Liver (tissue), 9 donors: Measurements from ENCODE around the gene MEF2D. TPM values are rescaled to one million over a fixed set of nuclear protein-coding genes. Genes with fewer than 3 reads are reported as not detected.

Experiments used
- DNase-seq: peaks from one replicate; pipeline ENCODE4 v3.0.0-alpha.2; 2017; ENCODE audit warnings: low spot score
- H3K27ac ChIP-seq, 2 donors: one replicate each; pipeline ENCODE4 v1.7.0; 2013; ENCODE audit warnings: inconsistent platforms in 2 of 2, low read length in 2 of 2, control low read depth in 1 of 2, low read depth in 1 of 2, mild to moderate bottlenecking in 1 of 2
- H3K27me3 ChIP-seq, 4 donors: one replicate each; pipeline versions ENCODE4 v1.6.1 to v1.7.0; 2013; ENCODE audit warnings: low read length in 3 of 4, inconsistent platforms in 1 of 4, mild to moderate bottlenecking in 1 of 4, moderate library complexity in 1 of 4; ENCODE audit not compliant: control insufficient read depth in 4 of 4, insufficient read depth in 4 of 4
- H3K36me3 ChIP-seq, 4 donors: one replicate each; pipeline versions ENCODE4 v1.6.1 to v1.7.0; 2013; ENCODE audit warnings: low read length in 3 of 4, mild to moderate bottlenecking in 3 of 4, low read depth in 1 of 4, moderate library complexity in 1 of 4; ENCODE audit not compliant: control insufficient read depth in 4 of 4, insufficient read depth in 3 of 4
- H3K4me1 ChIP-seq, 4 donors: one replicate each; pipeline versions ENCODE4 v1.6.1 to v1.7.0; 2013; ENCODE audit warnings: low read length in 3 of 4, mild to moderate bottlenecking in 3 of 4, moderate library complexity in 1 of 4; ENCODE audit not compliant: control insufficient read depth in 4 of 4, insufficient read depth in 4 of 4
- H3K4me3 ChIP-seq, 3 donors: one replicate each; pipeline versions ENCODE4 v1.6.1 to v1.7.0; 2013; ENCODE audit warnings: low read length in 3 of 3, control low read depth in 1 of 3, low read depth in 1 of 3, mild to moderate bottlenecking in 1 of 3
- H3K9ac ChIP-seq, 2 donors: one replicate each; pipeline ENCODE4 v1.7.0; 2013; ENCODE audit warnings: low read length in 2 of 2, mild to moderate bottlenecking in 2 of 2, moderate library complexity in 2 of 2, control low read depth in 1 of 2, low read depth in 1 of 2
- H3K9me3 ChIP-seq, 4 donors: one replicate each; pipeline versions ENCODE4 v1.6.1 to v1.7.0; 2013; ENCODE audit warnings: low read length in 3 of 4; ENCODE audit not compliant: control insufficient read depth in 4 of 4
- EGR1 ChIP-seq, 2 donors: IDR thresholded peaks; 2 replicates each; pipeline ENCODE4 v1.6.1; 2016 to 2018; ENCODE audit warnings: antibody characterized with exemption in 2 of 2, low read depth in 2 of 2
- FOXA1 ChIP-seq: IDR thresholded peaks from 2 replicates; pipeline ENCODE4 v1.6.1; 2016; ENCODE audit warnings: antibody characterized with exemption
- FOXA2 ChIP-seq: IDR thresholded peaks from 2 replicates; pipeline ENCODE4 v1.6.1; 2016; ENCODE audit warnings: antibody characterized with exemption
- GABPA ChIP-seq, 2 donors: IDR thresholded peaks in 1 of 2; conservative IDR thresholded peaks in 1 of 2; 2 replicates each; pipeline ENCODE4 v1.6.1; 2016; ENCODE audit warnings: antibody characterized with exemption in 2 of 2, mild to moderate bottlenecking in 1 of 2, moderate library complexity in 1 of 2
- HNF4A ChIP-seq, 2 donors: conservative IDR thresholded peaks; 2 replicates each; pipeline ENCODE4 v1.6.1; 2016; ENCODE audit warnings: antibody characterized with exemption in 2 of 2, mild to moderate bottlenecking in 2 of 2
- HNF4G ChIP-seq: IDR thresholded peaks from 2 replicates; pipeline ENCODE4 v1.6.1; 2016; ENCODE audit warnings: antibody characterized with exemption
- JUND ChIP-seq, 2 donors: IDR thresholded peaks; 2 replicates each; pipeline ENCODE4 v1.6.1; 2016; ENCODE audit warnings: antibody characterized with exemption in 2 of 2
- NR2F2 ChIP-seq: IDR thresholded peaks from 2 replicates; pipeline ENCODE4 v1.6.1; 2016; ENCODE audit warnings: antibody characterized with exemption
- RAD21 ChIP-seq, 2 donors: IDR thresholded peaks; 2 replicates each; pipeline ENCODE4 v1.6.1; 2016; ENCODE audit warnings: antibody characterized with exemption in 2 of 2, mild to moderate bottlenecking in 2 of 2
- RXRA ChIP-seq, 2 donors: IDR thresholded peaks; 2 replicates each; pipeline ENCODE4 v1.6.1; 2017 to 2018; ENCODE audit warnings: antibody characterized with exemption in 2 of 2, mild to moderate bottlenecking in 1 of 2
- SP1 ChIP-seq: IDR thresholded peaks from 2 replicates; pipeline ENCODE4 v1.6.1; 2018; ENCODE audit warnings: antibody characterized with exemption, mild to moderate bottlenecking
- TAF1 ChIP-seq: conservative IDR thresholded peaks from 2 replicates; pipeline ENCODE4 v1.6.1; 2016; ENCODE audit warnings: antibody characterized with exemption, mild to moderate bottlenecking
- YY1 ChIP-seq: IDR thresholded peaks from 2 replicates; pipeline ENCODE4 v1.6.1; 2016; ENCODE audit warnings: antibody characterized with exemption, mild to moderate bottlenecking
- WGBS: extraction: QIAGEN DNeasy Blood & Tissue Kit; methylation state at CpG from one replicate; pipeline ENCODE4 v1.1.7; 2013; 5-methylcytosine and 5-hydroxymethylcytosine counted together
- polyA plus RNA-seq, 2 donors: library from polyadenylated mRNA; stranded (reverse) in 1 of 2; unstranded in 1 of 2; fragments of 200-250 nt in 1 of 2; fragments of >200 nt in 1 of 2; fragmentation: Nextera tagmentation in 1 of 2; extraction: Ambion mirVana in 1 of 2; gene quantifications; one replicate each; pipeline versions ENCODE4 v1.2.1 to v1.2.3, GENCODE V29; 2013 to 2015
- total RNA-seq, 2 donors: library from RNA; depleted of rRNA; stranded (reverse); fragments of >200 nt; gene quantifications; one replicate each; pipeline ENCODE4 v1.2.3, GENCODE V29; 2014
- TF ChIP-seq, protein P1 (sequence below): IDR thresholded peaks from 2 replicates; pipeline ENCODE4 v1.6.1; 2016; ENCODE audit warnings: antibody characterized with exemption
- TF ChIP-seq, protein P2 (sequence below): IDR thresholded peaks from 2 replicates; pipeline ENCODE4 v1.6.1; 2016; ENCODE audit warnings: antibody characterized with exemption
- TF ChIP-seq, protein P3 (sequence below): fragments of 150-350 bp; IDR thresholded peaks from 2 replicates; pipeline ENCODE4 v1.5.1; 2017; ENCODE audit warnings: improper control_type of control experiment, low read depth, low read length; ENCODE audit not compliant: missing input control
- TF ChIP-seq, protein P4 (sequence below): IDR thresholded peaks from 2 replicates; pipeline ENCODE4 v1.6.1; 2016; ENCODE audit warnings: antibody characterized with exemption, mild to moderate bottlenecking
- TF ChIP-seq, protein P5 (sequence below): IDR thresholded peaks from 2 replicates; pipeline ENCODE4 v1.6.1; 2016; ENCODE audit warnings: antibody characterized with exemption
- donor health status: healthy.
- donor health status: healthy.
- donor health status: healthy.
- donor health status: healthy.
- donor health status: healthy.

The MEF2D gene
- total and polyA plus RNA-seq, 4 donors: 3.4 to 7.6 (median 5.5) TPM

DNA sequence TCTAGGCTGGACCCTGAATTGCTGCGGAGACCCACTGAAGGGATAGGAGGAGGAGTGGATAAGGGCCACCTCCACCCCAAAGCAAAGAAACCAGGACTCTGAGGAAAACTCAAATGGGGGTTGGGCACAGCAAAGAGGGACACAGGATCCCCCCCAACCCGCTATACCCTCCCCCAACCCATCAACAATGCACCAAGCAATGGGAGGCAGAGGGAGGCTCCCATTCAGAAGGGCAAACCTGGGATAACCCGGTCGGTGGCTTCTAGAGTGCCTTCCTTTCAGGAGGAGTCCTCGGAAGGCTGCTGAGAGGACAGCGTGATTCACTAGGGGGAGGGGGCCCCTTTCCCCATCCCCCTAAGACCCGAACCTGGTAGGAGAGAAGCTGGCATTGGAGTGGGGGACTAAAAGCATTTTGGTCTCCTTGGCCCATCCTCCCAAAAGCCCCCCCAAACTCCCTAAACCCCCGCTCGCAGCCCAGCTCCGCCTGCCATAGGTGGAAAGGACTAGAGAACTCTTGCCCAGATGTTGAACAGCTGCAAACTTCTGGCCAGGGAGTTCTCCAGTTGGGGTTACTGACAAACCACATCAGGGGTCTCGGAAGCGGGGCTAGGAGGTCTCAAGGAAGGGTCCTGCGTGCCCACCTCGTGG is 1.3 kb downstream of the MEF2D start:
- TF ChIP-seq RXRA (IDR thresholded peaks at IDR 0.05) (peak in 1 of 2 donors; percentile 9), FOXA1 (no peak)
- under 1% methylated on average over 14 of the region's 14 CpGs for WGBS
- Histone ChIP-seq H3K27me3 (no peaks in the 10 kb centered on the region), H3K9me3 (no peaks in the 10 kb centered on the region), H3K4me3 (peak overlapping the region; percentile 57 to 94 (median 79)), H3K4me1 (peaks cover 23 to 67% (median 53%) of the 10 kb centered on the region in 4 donors), H3K27ac (peak overlapping the region; percentile 100), H3K9ac (peak overlapping the region; percentile 75 to 76), H3K36me3 (peaks cover 0 to 2% (median 0%) of the 10 kb centered on the region in 4 donors)
- DNase-seq: no peak

DNA sequence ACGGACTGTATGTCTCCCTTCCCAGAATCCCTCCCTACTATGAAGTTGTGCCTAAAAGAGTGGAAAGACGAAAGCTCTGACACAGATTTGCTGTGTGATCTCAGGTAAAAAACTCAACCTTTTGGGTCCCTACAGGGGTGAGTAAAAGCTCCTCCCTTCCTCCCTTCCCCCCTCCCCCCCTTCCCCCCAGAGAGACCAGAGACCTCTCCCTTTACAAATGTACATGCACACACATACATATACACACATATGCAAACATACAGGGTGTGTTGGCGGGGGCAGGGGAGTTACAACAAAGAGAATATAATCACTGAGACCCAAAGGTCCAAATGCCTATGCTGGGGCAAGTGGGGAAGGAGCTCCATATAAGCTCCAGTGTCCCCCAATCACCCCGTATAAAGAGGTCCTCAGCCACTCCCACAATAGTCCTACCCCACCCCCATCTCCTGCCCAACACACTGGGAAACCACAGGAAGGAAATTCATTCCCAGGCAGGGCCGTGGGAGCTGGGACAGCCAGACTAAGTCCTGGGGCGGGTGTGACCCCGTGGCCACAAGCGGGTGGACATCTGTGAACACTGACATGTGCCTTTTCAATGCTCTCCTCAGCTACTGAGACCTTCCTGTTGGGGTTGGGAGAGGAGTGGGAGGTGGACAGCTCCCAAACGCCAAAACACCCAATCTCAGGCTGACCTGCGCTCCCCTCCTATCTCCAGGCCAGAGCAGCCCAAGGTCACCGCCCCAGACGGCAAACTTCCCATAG is 2.0 kb downstream of the MEF2D start:
- H3K27me3 ChIP-seq: no peaks in the 10 kb centered on the region
- peak; percentile 51 for DNase-seq
- H3K9me3 ChIP-seq: no peaks in the 10 kb centered on the region
- H3K36me3 ChIP-seq: peaks cover 0 to 2% (median 0%) of the 10 kb centered on the region in 4 donors
- H3K4me1 ChIP-seq: peaks cover 23 to 69% (median 55%) of the 10 kb centered on the region in 4 donors
- no peak for TF ChIP-seq FOXA1
- TF ChIP-seq HNF4G: no peak
- no peak for TF ChIP-seq HNF4A (conservative IDR thresholded peaks at IDR 0.05)
- no peak for TF ChIP-seq FOXA2
- TF ChIP-seq YY1: no peak
- TF ChIP-seq, protein P1, sequence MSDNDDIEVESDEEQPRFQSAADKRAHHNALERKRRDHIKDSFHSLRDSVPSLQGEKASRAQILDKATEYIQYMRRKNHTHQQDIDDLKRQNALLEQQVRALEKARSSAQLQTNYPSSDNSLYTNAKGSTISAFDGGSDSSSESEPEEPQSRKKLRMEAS: no peak
- TF ChIP-seq, protein P2, sequence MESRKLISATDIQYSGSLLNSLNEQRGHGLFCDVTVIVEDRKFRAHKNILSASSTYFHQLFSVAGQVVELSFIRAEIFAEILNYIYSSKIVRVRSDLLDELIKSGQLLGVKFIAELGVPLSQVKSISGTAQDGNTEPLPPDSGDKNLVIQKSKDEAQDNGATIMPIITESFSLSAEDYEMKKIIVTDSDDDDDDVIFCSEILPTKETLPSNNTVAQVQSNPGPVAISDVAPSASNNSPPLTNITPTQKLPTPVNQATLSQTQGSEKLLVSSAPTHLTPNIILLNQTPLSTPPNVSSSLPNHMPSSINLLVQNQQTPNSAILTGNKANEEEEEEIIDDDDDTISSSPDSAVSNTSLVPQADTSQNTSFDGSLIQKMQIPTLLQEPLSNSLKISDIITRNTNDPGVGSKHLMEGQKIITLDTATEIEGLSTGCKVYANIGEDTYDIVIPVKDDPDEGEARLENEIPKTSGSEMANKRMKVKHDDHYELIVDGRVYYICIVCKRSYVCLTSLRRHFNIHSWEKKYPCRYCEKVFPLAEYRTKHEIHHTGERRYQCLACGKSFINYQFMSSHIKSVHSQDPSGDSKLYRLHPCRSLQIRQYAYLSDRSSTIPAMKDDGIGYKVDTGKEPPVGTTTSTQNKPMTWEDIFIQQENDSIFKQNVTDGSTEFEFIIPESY: no peak
- TF ChIP-seq, protein P3, sequence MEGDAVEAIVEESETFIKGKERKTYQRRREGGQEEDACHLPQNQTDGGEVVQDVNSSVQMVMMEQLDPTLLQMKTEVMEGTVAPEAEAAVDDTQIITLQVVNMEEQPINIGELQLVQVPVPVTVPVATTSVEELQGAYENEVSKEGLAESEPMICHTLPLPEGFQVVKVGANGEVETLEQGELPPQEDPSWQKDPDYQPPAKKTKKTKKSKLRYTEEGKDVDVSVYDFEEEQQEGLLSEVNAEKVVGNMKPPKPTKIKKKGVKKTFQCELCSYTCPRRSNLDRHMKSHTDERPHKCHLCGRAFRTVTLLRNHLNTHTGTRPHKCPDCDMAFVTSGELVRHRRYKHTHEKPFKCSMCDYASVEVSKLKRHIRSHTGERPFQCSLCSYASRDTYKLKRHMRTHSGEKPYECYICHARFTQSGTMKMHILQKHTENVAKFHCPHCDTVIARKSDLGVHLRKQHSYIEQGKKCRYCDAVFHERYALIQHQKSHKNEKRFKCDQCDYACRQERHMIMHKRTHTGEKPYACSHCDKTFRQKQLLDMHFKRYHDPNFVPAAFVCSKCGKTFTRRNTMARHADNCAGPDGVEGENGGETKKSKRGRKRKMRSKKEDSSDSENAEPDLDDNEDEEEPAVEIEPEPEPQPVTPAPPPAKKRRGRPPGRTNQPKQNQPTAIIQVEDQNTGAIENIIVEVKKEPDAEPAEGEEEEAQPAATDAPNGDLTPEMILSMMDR: no peak
- TF ChIP-seq, protein P4, sequence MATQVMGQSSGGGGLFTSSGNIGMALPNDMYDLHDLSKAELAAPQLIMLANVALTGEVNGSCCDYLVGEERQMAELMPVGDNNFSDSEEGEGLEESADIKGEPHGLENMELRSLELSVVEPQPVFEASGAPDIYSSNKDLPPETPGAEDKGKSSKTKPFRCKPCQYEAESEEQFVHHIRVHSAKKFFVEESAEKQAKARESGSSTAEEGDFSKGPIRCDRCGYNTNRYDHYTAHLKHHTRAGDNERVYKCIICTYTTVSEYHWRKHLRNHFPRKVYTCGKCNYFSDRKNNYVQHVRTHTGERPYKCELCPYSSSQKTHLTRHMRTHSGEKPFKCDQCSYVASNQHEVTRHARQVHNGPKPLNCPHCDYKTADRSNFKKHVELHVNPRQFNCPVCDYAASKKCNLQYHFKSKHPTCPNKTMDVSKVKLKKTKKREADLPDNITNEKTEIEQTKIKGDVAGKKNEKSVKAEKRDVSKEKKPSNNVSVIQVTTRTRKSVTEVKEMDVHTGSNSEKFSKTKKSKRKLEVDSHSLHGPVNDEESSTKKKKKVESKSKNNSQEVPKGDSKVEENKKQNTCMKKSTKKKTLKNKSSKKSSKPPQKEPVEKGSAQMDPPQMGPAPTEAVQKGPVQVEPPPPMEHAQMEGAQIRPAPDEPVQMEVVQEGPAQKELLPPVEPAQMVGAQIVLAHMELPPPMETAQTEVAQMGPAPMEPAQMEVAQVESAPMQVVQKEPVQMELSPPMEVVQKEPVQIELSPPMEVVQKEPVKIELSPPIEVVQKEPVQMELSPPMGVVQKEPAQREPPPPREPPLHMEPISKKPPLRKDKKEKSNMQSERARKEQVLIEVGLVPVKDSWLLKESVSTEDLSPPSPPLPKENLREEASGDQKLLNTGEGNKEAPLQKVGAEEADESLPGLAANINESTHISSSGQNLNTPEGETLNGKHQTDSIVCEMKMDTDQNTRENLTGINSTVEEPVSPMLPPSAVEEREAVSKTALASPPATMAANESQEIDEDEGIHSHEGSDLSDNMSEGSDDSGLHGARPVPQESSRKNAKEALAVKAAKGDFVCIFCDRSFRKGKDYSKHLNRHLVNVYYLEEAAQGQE: peak; percentile 71
- no peak for TF ChIP-seq GABPA (IDR thresholded peaks at IDR 0.05 in 1 of 2, conservative IDR thresholded peaks at IDR 0.05 in 1 of 2)
- TF ChIP-seq EGR1 (IDR thresholded peaks at IDR 0.05; ENCODE audit: low read depth in 2 of 2): no peak
- TF ChIP-seq TAF1: peak; percentile 59
- no peak for TF ChIP-seq JUND (IDR thresholded peaks at IDR 0.05)
- peak; percentile 18 to 47 for TF ChIP-seq RAD21 (IDR thresholded peaks at IDR 0.05)
- TF ChIP-seq SP1: no peak
- peak; percentile 70 for TF ChIP-seq NR2F2
- peak; percentile 44 to 49 for TF ChIP-seq RXRA (IDR thresholded peaks at IDR 0.05)
- TF ChIP-seq, protein P5, sequence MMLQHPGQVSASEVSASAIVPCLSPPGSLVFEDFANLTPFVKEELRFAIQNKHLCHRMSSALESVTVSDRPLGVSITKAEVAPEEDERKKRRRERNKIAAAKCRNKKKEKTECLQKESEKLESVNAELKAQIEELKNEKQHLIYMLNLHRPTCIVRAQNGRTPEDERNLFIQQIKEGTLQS: no peak
- H3K4me3 ChIP-seq: peak overlapping the region; percentile 8 to 94 (median 57)
- peak overlapping the region; percentile 75 to 76 for H3K9ac ChIP-seq
- 19% methylated on average over 12 of the region's 12 CpGs for WGBS
- H3K27ac ChIP-seq: peak overlapping the region; percentile 100
